Measurements from ENCODE around the gene SLFN12L.
"Not testable (repeated sequence)": the region's sequence is repeated elsewhere in the genome, so short reads cannot be mapped to it uniquely, and the experiment has no call there.

The SLFN12L gene

GRCh38 chr17:35521150-35521549 is 16.3 kb downstream of the SLFN12L start:
- in situ Hi-C loops (cut with HindIII; ENCODE audit: low sequenced_read_pairs), result no loop called here
- DNase-seq (ENCODE audit: low read depth, low spot score), result no peak
- no peak for TF ChIP-seq CTCF (IDR thresholded peaks at IDR 0.05; ENCODE audit: low read depth, low read length)
- H3K4me3 ChIP-seq (ENCODE audit: low read depth, low read length), result no peak overlapping the region

- in situ Hi-C loops (cut with HindIII; ENCODE audit: low sequenced_read_pairs), result no loop called here
These were observed 17.5 kb downstream of the SLFN12L start for GRCh38 chr17:35519906-35520442.

DNA sequence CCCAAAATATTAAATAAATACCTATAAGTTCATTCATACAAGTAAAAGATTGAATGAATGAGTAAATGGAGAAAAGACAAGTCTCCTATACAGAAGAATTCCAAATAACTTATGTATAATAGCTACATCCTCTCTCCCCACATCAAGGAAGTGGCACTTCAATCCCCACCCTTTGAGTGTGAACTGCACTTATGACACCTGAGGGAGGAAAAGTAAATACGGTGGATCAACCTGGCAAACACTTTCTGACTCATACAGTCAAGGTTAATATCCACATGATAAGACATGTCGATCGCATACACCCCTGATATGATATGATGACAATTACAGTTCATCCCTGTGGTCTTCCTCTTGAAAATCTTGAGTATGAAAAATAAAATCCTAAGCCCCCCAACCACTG is 18.0 kb downstream of the SLFN12L start:
- no peak for DNase-seq (ENCODE audit: low read depth, low spot score)
- no peak overlapping the region for H3K4me3 ChIP-seq (ENCODE audit: low read depth, low read length)
- in situ Hi-C loops (cut with HindIII; ENCODE audit: low sequenced_read_pairs), result no loop called here
- TF ChIP-seq CTCF (IDR thresholded peaks at IDR 0.05; ENCODE audit: low read depth, low read length), result no peak

More at GRCh38 chr17:35519906-35520442, 17.5 kb downstream of the SLFN12L start:
- no peak for TF ChIP-seq CTCF (IDR thresholded peaks at IDR 0.05; ENCODE audit: low read depth, low read length)
- no peak for DNase-seq (ENCODE audit: low read depth, low spot score)
- H3K4me3 ChIP-seq (ENCODE audit: low read depth, low read length), result no peak overlapping the region

- in situ Hi-C loops (cut with HindIII; ENCODE audit: low sequenced_read_pairs); H3K4me3 ChIP-seq (ENCODE audit: low read depth, low read length); DNase-seq (ENCODE audit: low read depth, low spot score): not testable (repeated sequence)
These were observed 19.0 kb downstream of the SLFN12L start for GRCh38 chr17:35518431-35518830.

GRCh38 chr17:35515027-35515426 is 22.5 kb downstream of the SLFN12L start:
- no peak overlapping the region for H3K4me3 ChIP-seq (ENCODE audit: low read depth, low read length)
- TF ChIP-seq CTCF (IDR thresholded peaks at IDR 0.05; ENCODE audit: low read depth, low read length), result no peak
- no peak for DNase-seq (ENCODE audit: low read depth, low spot score)
- in situ Hi-C loops (cut with HindIII; ENCODE audit: low sequenced_read_pairs), result no loop called here

DNA sequence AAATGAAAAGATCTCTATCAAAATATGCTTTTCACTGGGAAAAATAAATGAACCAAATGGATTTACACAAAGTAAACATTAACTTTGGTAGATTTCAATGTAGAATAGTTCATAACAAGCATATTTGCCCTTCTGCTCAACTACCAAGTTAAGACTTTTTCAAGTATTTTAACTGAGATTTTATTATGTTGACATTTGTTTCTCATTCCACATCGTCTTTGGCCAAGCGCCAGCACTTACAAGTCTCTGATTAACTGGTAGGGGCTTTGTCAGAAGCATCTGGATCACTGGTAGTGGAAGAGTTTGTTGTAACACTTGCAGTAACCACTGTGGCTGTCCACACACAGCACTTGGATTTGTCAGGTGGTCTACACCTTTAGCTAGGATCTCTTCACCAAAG is 22.9 kb downstream of the SLFN12L start:
- DNase-seq (ENCODE audit: low read depth, low spot score), result no peak
- H3K4me3 ChIP-seq (ENCODE audit: low read depth, low read length), result no peak overlapping the region
- no peak for TF ChIP-seq CTCF (IDR thresholded peaks at IDR 0.05; ENCODE audit: low read depth, low read length)
- in situ Hi-C loops (cut with HindIII; ENCODE audit: low sequenced_read_pairs), result no loop called here

GRCh38 chr17:35510052-35510451 is 27.4 kb downstream of the SLFN12L start:
- in situ Hi-C loops (cut with HindIII; ENCODE audit: low sequenced_read_pairs), result no loop called here
- H3K4me3 ChIP-seq (ENCODE audit: low read depth, low read length), result no peak overlapping the region
- DNase-seq (ENCODE audit: low read depth, low spot score), result no peak
- no peak for TF ChIP-seq CTCF (IDR thresholded peaks at IDR 0.05; ENCODE audit: low read depth, low read length)

DNA sequence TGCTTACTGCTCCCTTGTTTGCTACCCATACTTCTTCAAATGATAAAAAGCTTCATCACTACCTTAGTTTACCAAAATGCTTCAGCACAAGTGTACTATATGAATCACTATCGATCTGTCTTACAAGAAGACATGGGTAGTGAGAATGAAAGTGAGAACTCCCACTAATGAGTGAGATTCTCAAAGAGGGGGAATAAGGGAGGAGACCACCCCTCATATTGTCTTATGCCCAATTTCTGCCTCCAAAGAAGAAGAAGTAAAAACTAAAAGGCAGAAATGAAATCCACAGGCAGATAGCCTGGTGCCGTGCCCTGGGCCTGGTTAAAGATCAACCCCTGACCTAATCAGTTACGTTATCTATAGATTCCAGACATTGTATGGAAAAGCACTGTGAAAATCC is 29.8 kb downstream of the SLFN12L start:
- DNase-seq (ENCODE audit: low read depth, low spot score); H3K4me3 ChIP-seq (ENCODE audit: low read depth, low read length); in situ Hi-C loops (cut with HindIII; ENCODE audit: low sequenced_read_pairs): not testable (repeated sequence)
